Uterine smooth muscle cell (primary cell): ENCODE measurements around the gene TPD52L1. TPM values are rescaled to one million over a fixed set of nuclear protein-coding genes. Genes with fewer than 3 reads are reported as not detected.

Source experiments
- total RNA-seq: library from RNA; depleted of rRNA; stranded (reverse); fragments of >200 nt; gene quantifications from 2 replicates; pipeline ENCODE4 v1.2.3, GENCODE V29; 2014

Gene TPD52L1, protein sequence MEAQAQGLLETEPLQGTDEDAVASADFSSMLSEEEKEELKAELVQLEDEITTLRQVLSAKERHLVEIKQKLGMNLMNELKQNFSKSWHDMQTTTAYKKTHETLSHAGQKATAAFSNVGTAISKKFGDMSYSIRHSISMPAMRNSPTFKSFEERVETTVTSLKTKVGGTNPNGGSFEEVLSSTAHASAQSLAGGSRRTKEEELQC
- total RNA-seq: 8.1 and 13.7 TPM in 2 replicates

DNA sequence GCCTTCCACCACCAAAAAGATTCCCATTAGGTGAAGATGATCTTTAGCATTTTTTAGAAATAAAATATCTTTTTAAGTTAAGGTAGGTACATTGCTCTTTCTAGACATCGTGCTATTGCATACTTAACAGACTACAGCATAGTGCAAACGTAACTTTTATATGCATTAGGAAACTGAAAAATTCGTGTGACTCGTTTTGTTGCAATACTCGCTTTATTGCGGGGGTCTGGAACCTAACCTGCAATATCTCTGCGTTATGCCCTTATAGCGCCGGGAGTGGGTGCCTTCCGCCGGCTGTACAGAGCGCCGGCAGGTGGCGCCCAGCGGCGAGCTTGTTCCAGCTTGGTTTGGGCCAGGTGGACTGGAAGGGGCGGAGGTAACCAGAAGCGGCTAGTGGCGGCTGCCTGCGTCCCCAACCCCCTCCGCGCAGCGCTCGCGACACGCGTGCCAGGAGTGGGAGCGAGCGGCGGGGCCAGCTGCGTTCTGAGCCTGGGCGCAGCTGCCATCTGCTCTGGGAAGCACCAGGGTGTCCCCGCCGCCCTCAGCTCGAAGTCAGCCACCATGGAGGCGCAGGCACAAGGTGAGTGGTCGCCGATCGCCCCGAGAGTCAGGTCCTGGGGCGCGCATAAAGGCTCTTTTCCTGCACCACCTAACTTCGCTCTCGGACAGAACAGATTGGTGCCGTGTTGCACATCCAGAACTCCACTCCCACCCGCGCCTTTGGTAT, at the start of gene TPD52L1:
TSS of gene TPD52L1 (plus strand) at position 383 of the 727 bp plus-strand sequence. CDS start at position 562, 179 bp downstream.

DNA sequence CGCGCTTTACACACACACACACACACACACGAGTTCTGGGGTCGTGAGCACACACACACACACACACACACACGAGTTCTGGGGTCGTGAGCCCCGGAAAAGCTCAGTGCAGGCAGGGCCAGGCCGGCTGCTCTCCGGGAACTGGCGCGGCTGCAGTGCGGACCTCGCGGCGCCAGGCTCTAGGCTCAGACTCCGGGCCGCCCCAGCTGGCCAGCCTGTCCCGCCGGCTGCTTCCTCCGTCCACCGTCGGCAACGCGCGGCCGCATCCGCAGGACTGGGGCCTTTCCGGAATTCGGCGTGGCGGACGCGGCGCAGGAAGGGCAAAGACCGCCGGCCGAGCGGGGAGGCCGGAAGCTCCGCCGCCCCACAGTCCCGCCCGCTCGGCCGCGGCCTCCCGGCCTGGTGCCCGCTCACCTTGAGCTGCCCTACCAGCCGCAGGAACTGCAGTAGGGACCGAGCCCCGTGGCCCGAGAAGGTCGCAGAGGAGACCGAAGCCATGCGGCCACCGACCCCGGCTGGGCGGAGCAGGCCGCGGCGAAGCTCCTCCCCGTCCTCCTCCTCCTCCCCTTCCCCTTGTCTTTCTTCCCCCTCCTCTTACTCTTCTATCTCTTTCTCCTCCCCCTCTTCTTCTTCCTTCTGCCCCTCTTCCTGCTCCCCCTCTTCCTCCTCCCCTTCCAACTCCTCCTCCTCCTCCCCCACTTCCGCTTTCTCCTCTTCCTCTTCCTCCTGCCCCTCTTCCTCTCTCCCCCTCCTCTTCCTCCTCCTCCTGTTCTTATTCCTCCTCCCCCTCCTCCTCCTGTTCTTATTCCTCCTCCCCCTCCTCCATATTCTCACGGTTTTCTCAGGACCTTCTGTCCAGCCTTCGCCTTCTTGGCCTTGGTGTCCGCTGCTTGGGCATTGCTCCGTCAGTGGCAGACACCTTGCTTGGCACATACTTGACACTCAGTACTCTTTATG, 148.1 kb downstream of the TPD52L1 start, which contains the start of gene HDDC2:
TSS of gene HDDC2 (minus strand) at position 533 of the 957 bp plus-strand sequence. CDS start at position 498, 35 bp downstream.

Other genes starting within 250 kb of the TPD52L1 start
- gene RNF217, start 191.3 kb upstream of the TPD52L1 start, total RNA-seq: 13.4 and 28.1 TPM in 2 replicates
- 59.5 and 80.9 TPM in 2 replicates for gene HDDC2, start 148.2 kb downstream of the TPD52L1 start, total RNA-seq